GM18858 (cell line): ENCODE data around the gene TUBB4B.
"Not testable (repeated sequence)": the region's sequence is repeated elsewhere in the genome, so short reads cannot be mapped to it uniquely, and the experiment has no call there.

ENCODE experiments used
- ATAC-seq: cut with Tn5 transposase; IDR thresholded peaks from one replicate; pipeline ENCODE4 v1.9.1; 2021; ENCODE audit not compliant: unreplicated experiment

Gene TUBB4B

DNA sequence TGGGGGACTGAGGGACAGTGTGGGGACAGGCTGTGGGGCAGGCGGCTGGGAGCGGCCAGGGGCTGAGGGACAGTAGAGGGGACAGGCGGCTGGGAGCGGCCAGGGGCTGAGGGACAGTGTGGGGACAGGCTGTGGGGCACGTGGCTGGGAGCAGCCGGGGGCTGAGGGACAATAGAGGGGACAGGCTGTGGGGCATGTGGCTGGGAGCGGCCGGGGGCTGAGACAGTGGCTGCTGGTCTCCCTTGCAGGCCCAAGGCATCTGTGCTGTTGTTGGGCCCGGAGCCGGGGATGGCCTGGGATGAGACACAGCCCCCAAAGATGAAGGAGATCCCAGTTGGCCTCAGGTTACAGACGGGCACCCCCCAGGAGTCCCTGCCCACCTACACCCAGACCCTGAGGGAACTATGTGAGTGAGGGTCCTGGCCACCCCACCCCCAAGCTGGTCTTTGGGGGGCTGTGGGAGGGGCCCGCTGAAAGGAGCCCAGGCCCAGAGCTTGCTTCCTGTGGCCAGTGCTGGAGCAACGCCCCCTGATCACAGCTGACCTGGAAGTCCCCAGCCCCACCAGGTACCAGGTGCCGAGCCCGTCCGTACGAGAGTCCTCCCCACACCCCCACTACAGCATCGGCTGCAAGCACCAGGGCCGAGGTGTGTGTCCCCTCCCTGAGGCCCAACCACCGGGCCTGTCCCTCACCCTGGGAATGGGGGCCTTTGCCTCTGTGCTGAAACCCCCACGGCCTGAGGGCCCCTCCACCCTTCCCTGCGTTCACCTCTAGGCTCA lies 10.6 kb downstream of the TUBB4B start:
- no peak for ATAC-seq

DNA sequence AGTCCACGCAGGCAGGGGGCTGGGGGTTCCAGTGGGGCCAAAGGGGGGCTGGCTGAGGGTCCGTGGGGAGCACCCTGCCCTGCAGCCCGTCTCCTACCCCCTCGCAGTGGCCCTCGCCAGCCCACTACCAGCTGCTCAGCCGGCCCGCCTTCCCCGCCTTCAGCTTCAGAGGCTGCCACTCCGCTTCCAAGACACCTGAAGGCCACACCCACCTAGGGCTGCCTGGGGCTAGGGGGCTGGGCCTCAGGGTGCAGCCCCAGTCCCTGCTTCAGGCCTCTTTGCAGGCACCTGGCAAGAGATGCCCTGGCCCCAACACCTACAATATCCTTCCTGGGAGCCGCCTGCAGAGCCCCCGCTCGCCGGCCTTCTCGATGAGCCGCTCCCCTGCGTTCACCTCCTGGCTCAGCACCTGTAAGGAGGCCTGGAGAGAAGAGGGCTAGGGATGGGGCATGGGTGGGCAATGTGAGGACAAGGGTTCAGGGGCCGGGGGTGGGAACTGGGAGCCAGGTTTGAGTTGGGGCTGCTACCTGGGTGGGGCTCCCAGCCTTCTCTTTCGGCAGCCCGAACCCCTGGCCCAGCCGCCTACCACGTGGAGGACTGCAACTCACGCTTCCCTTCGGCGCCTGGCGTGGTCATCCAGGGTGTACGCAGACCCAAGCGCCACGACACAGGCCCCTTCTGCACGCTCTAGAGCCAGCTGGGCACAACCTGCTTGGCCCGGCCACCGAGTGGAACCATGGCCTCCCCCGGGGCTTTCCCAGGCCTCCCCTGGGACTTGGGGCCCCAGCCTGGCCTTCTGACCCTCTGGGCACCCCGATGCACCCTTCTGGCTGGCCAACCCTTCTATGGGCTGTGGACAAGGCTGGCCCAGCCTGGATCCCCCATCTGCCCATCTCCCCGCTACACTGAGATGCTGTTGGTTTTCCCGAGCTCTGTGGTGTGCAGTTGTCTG lies 11.7 kb downstream of the TUBB4B start:
- ATAC-seq = no peak

DNA sequence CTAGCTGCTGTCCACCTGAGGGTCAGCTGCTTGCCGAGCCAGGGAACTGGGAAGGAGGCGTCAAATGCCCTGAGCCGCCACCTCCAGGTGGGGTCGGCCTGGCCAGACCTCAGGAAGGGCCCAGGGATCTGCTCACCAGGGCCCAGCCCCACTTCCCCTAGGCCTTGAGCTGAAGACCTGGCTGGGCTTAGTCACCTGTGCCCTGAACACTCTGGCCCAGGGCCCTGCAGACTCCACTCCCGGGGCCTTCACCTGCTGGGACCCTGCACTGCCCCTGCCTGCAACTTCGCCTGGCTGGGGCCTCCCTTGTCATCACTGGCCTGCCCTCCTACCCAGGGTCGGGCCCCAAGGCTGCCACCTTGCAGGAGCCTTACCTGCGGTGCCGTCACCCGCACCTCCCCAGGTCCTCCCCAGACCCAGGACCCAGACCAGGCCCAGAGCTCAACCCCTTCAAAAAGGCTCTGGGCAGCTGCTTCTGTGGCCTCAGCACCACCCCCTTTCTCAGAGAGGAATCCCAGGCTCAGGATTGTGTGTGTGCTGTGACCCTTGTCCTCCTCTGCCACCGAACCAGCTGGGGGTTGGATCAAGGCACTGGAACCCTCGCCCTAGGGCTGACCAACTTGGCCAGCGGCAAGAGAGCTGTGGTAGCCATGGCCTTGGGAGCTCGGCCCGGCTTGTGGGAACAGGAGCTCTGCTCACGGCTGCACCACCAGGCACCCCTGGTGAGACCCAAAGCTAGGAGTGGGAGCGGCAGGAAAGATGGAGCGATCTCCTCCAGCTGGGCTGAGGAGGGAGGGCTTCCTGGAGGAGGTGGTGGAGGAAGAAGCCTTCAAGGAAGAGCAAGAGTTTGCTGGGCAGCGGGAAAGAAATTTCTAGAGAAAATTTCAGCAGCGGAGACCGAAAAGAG lies 12.9 kb downstream of the TUBB4B start:
- no peak for ATAC-seq

DNA sequence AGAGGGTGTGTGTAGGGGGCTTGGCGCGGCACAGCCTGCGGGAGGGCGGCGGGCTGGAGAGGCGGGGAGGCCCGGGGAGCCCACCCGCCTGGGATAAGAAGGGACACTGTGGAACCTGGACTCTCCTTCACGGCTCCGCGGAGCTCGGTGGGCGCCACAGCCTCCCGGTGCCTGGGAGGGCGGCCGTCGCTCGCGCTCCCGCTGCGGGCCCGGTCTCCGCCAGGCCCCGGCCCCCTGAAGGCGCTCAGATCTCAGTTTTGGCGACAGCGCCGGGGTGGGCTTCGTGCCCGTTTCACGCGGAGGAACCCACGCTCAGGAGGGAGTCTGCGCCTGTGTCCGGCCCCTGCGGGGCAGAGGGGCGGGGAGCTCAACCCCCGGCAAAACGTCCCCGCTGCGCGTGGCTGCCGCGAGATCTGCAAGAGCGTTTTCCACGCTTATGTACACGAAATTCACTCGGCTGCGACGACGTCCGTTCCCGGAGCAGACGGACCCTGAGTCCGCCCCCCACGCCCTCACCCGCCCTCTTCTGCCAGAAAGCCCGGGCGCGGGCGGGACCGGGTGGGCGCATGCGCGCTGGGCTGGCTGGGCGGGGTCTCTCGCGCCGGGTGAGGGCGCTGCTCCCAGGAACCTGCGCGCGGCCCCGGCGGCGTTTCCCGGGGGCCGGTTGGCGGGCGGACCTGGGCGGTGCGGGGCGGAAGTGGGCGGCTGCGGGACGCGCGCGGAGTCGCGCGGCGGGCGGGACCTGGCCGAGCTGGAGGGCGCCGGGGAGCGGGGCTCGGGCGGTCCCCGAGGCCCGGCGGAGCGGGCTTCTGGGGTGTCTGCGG lies 13.7 kb downstream of the TUBB4B start, which contains the start of gene NELFB:
NELFB (plus strand) TSS at position 704 of the 824 bp plus-strand sequence.
- ATAC-seq = peak; percentile 44

DNA sequence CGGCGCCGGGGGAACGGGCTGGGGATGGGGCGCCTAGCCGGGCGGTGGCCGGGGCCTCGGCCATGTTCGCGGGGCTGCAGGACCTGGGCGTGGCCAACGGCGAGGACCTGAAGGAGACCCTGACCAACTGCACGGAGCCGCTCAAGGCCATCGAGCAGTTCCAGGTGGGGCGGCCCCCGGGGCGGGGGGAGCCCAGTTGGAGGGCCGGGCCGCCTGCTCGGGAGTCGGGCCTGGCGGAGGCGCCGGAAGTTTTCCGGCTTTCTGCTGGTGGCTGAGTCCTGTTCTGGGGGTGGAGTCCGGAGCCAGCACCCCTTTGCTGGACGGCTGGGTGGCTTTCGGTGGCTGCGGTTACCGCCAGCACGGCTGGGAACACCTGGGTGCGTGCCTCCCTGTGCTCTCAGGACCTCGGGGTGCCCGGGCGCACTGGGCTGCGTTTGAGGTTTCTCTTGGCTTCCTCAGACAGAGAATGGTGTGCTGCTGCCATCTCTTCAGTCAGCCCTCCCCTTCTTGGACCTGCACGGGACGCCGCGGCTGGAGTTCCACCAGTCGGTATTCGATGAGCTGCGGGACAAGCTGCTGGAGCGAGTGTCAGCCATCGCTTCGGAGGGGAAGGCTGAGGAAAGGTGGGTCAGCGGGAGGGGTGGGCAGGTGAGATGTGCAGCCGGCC lies 14.5 kb downstream of the TUBB4B start:
- peak; percentile 31 for ATAC-seq

DNA sequence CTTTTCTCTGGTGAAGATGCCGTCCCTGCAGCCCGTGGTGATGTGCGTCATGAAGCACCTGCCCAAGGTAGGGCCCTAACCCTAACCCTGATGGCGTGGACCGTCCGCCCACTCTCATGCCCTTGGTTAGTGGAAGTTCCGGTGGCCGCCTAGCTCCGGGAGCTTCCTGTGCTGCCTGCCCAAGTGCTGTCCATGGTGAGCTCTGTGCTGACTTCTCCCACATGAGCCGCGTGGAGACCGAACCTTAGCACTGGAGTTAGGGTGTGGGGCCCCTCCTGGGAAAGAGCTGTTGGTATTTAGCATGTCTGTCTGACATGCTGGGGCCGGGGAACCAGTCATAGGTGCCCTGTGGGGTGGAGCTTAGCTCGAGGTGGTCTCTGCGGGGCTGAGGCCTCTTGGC lies 15.3 kb downstream of the TUBB4B start:
- no peak for ATAC-seq

DNA sequence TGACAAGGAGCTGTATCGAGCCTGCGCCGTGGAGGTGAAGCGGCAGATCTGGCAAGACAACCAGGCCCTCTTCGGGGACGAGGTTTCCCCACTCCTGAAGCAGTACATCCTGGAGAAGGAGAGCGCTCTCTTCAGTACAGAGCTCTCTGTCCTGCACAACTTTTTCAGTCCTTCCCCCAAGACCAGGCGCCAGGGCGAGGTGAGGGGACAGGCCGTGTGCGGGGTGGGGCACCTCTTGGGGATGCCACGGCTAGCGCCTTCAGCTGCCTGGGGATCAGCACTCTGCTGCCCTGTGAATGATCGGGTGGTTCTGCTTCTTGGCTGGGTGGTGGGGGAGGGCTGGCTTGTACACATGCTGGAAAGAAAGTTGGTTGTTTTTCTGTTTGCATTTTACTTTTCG lies 15.8 kb downstream of the TUBB4B start:
- ATAC-seq = no peak

DNA sequence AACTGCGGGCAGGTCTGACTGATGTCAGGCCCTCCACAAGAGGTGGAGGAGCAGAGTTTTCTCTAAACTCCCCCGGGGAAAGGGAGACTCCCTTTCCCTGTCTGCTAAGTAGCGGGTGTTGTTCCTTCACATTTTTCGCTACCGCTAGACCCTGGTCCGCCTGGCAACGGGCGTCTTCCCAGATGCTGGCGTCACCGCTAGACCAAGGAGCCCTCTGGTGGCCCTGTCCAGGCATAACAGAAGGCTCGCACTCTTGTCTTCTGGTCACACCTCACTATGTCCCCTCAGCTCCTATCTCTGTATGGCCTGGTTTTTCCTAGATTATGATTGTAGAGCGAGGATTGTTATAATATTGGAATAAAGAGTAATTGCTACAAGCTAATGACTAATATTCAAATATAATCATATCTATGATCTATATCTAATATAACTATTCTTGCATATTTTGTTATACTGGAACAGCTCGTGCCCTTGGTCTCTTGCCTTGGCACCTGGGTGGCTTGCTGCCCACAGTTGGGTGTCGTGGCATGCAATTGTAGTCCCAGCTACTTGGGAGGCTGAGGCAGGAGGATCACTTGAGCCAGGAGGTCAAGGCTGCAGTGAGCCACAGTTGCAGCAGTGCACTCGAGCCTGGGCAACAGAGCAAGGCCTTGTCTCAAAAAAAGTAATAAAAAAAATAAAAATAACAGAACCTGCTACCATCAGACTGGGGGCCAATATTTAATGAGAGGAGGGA lies 21.3 kb downstream of the TUBB4B start:
- not testable (repeated sequence) for ATAC-seq

DNA sequence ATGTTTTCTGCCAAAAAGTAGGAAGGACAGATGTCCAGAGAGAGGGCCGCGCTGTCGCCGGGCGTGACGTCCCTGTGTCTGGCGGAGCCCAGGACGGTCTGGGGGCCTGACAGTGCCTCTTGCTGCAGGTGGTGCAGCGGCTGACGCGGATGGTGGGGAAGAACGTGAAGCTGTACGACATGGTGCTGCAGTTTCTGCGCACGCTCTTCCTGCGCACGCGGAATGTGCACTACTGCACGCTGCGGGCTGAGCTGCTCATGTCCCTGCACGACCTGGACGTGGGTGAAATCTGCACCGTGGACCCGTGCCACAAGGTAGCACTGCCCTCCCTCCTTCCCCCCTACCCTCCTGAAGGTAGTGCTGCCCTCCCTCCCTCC lies 21.8 kb downstream of the TUBB4B start:
- no peak for ATAC-seq

DNA sequence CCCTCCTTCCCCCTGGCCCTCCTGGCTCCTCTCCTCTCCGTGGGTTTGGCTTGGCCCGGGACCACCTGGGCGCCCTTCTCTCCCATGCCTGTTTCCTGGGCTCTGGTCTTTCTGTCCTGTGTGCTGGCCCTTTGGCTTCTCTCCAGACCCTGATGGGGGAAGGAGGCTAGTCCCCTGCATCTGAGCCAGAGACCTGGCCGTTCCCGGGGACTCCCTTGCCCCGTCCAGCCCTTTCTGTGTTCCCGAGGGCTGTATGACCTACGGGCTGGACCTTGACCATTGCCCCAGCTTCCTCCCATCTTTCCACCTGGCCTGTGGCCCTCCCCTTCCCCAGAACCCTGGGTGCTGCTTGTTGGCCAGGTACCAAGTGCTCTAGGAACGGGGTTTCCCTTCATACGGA lies 22.4 kb downstream of the TUBB4B start:
- ATAC-seq = no peak

DNA sequence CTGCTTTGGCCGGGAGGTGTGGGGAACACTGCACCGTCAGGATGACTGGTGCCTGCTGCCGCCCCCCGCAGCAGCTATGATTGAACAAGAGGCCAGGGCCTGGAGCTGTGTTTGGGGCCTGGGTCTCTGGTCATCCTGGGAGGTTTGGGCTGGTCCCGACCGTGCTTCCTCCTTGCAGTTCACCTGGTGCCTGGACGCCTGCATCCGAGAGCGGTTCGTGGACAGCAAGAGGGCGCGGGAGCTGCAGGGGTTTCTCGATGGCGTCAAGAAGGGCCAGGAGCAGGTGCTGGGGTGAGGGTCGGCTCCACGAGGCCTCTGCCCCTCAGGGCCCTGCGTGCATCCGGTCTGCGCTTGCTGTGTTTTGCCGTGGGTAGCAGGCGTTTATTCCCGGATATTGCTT lies 23.0 kb downstream of the TUBB4B start:
- no peak for ATAC-seq

DNA sequence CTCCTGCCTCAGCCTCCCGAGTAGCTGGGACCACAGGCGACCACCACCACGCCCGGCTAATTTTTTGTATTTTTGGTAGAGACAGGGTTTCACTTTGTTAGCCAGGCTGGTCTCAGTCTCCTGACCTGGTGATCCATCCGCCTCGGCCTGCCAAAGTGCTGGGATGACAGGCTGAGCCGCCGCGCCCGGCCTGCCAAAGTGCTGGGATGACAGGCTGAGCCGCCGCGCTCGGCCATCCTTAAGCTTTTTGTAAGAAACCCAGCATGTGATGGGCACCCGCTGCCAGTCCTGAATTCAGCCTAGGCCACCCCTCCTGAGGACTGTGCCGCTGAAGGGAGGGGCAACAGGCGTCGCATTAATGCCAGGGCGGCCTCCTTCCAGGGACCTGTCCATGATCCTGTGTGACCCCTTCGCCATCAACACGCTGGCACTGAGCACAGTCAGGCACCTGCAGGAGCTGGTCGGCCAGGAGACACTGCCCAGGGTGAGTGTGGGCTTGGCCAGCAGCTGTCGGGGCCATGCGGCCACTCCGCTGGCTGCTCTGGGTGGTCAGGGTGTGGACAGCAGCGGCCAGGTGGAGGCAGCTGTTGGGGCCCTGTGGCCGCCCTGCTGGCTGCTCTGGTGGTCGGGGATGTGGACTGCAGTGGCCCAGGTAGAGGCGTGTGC lies 24.5 kb downstream of the TUBB4B start:
- no peak for ATAC-seq

DNA sequence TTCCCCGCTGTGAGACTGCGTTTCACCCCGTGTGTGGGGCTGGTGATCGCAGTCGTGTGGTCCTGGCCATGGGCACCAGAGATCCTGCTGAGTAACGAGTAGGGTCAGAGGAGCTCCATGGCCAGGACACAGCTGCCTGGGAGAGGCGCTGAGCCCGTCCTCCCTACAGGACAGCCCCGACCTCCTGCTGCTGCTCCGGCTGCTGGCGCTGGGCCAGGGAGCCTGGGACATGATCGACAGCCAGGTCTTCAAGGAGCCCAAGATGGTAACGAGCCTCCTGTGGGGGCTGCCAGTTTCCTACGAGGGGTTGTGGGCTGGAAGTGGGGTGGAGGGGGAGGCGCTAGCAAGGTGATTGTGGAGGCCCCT lies 25.1 kb downstream of the TUBB4B start:
- ATAC-seq = no peak

DNA sequence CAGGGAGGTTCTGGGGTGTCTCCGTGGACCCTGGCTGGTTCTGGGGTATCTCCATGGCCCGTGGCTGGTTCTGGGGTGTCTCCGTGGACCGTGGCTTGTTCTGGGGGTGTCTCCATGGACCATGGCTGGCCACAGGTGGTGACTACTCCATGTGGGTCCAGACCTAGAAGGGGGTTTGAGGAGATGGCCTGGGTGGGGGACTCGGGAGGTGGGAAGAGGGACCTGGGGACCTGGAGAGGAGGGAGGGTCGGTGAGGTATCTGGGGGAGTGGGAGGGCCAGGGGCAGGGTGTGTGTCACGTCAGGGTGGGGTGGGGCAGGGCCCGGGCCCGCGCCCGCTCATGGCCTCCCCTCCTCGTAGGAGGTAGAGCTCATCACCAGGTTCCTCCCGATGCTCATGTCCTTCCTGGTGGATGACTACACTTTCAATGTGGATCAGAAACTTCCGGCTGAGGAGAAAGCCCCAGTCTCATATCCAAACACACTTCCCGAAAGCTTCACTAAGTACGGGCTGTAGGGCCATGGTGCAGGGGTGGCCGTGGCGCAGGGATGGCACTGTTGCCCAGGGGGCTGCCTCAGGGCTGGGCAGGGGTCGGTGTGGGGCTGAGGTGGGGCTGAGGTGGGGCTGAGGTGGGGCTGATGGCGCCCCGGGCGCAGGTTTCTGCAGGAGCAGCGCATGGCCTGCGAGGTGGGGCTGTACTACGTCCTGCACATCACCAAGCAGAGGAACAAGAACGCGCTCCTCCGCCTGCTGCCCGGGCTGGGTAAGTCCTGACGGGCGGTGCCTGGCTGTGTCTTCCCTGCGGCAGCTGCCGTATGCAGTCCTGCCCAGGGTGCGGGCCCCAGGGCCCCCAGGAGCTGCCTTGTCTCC lies 25.7 kb downstream of the TUBB4B start:
- no peak for ATAC-seq

DNA sequence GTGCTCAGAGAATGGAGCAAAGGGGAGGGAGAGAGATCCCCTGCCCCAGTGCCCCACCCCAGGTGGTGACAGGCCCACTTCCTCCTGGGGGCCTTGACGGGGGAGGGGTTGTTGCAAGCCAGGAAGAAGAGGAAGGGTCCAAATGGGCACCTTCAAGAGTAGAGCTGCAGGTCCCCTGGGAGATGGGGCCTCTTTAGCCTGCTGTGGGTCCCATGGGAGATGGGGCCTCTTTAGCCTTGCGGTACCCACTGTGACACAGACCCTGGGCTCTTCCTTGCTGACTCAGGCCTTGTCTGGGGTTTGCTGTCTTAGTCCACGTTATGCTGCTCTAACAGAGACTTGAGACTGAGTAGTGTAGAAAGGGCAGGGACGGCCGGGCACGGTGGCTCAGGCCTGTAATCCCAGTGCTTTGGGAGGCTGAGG lies 26.9 kb downstream of the TUBB4B start:
- ATAC-seq = no peak

DNA sequence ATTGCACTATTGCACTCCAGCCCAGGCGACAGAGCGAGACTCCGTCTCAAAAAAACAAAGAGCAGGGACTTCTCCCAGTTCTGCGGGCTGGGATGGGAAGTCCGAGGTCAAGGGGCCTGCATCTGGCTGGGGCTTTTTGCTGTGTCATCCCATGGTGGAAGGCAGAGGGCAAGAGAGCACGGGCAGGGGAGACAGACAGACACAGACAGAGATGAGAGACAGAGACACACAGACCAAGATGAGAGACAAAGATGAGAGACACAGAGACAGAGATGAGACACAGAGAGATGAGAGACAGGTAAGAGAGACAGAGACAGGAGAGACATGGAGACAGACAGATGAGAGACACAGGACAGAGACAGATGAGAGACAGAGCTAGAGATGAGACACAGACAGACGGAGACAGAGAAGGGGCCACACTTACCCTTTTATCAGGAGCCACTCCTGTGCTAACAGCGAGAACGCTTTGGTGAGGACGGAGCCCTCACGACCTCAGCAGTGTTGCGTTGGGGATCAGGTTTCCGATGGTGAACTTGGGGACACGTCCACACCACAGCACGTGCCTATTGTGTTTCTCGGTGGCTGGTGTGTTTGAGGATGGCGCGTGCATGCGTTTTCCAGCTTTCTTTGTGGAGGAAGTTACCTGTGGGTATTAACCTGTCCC lies 27.6 kb downstream of the TUBB4B start:
- no peak for ATAC-seq

DNA sequence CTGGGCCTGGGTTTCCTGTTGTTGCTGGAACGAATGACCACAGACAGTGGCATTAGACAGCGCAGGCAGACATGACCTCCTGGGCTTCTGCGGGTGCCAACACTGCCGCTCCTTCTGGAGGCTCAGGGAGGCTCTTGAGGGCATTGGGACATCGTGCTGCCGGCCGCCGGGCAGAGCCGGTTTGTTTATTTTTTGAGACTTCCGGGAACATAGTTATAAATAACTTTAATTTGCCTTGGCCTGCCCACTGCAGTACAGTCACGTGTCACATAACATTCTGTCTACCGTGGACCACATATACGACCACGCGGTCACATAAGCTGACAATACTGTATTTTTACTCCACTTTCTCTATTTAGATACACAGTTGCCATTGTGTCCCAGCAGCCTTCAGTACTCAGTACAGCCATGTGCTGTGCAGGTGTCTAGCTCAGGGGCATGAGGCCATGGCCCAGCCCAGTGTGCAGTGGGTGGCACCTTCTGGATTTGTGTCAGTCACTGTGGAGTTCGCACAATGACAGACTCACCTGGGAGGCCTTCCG lies 28.2 kb downstream of the TUBB4B start:
- ATAC-seq = no peak
